Stimulated activated CD4-positive, alpha-beta T cell treated with anti-CD3 and anti-CD28 coated beads, Interleukin-12 subunit alpha, Interleukin-12 subunit beta, amount 100 ng/mL, for 24 hours (primary cell): ENCODE results near the gene PPP1R8.

ENCODE experiments used
- DNase-seq, 2 experiments: peaks; one replicate each; pipeline ENCODE4 v3.0.0-alpha.2; 2020; ENCODE audit warnings: low read depth in 2 of 2

The PPP1R8 gene

GRCh38 chr1:27894521-27894920 lies 63.9 kb downstream of the PPP1R8 start:
- DNase-seq, result no peak
